Fibroblast of lung (primary cell): ENCODE measurements around the gene CCDC171.

Experiments
- CTCF ChIP-seq, 2 donors: IDR thresholded peaks in 1 of 2; conservative IDR thresholded peaks in 1 of 2; 1 replicate in 1 of 2; 2 replicates in 1 of 2; pipeline ENCODE4 v1.5.1; 2011 to 2012; ENCODE audit warnings: low read length in 2 of 2, control low read depth in 1 of 2, inconsistent platforms in 1 of 2, low read depth in 1 of 2, mild to moderate bottlenecking in 1 of 2
- EZH2 ChIP-seq: IDR thresholded peaks from 2 replicates; pipeline ENCODE4 v1.5.1; 2012; ENCODE audit warnings: low read length, control low read depth, mild to moderate bottlenecking; ENCODE audit errors: missing control alignments

GRCh38 chr9:15693701-15694100 is 140.9 kb downstream of the CCDC171 start:
- TF ChIP-seq CTCF (conservative IDR thresholded peaks at IDR 0.05 in 1 of 2, IDR thresholded peaks at IDR 0.05 in 1 of 2; ENCODE audit: low read depth in 1 of 2, low read length in 2 of 2) (no peak), EZH2 (no peak)
